ENCODE data around the gene C3orf33.

- TF ChIP-seq ZNF263 (CRISPR knock-in tag; IDR thresholded peaks at IDR 0.05; ENCODE audit: borderline replicate concordance) (no peak), ZBTB5 (IDR thresholded peaks at IDR 0.05) (no peak), CTCF (IDR thresholded peaks at IDR 0.05 in 2 of 3, conservative IDR thresholded peaks at IDR 0.05 in 1 of 3; ENCODE audit: insufficient read depth in 2 of 3, low read depth in 1 of 3, low read length in 3 of 3) (no peak), RAD21 (CRISPR knock-in tag; conservative IDR thresholded peaks at IDR 0.05 in 1 of 2, IDR thresholded peaks at IDR 0.05 in 1 of 2) (no peak)
Measured at GRCh38 chr3:155772801-155773200, 33.3 kb downstream of the C3orf33 start.
